AG10803 (cell line): ENCODE data around the gene STUM.

ENCODE experiments used
- DNase-seq: peaks from one replicate; pipeline ENCODE4 v3.0.0; 2010; ENCODE audit warnings: low read depth
- H3K4me3 ChIP-seq: 2 replicates; pipeline ENCODE4 v1.5.1; 2011; ENCODE audit warnings: mild to moderate bottlenecking, low read length, control low read depth
- CTCF ChIP-seq: conservative IDR thresholded peaks from 2 replicates; pipeline ENCODE4 v1.5.1; 2011; ENCODE audit warnings: mild to moderate bottlenecking, low read length, control low read depth, inconsistent platforms

Gene STUM

GRCh38 chr1:226525750-226526149, 22.8 kb upstream of the STUM start:
- TF ChIP-seq CTCF, result no peak
- DNase-seq, result peak; percentile 21

GRCh38 chr1:226526801-226527595, 21.6 kb upstream of the STUM start:
- DNase-seq, result no peak
- no peak overlapping the region for H3K4me3 ChIP-seq
- TF ChIP-seq CTCF, result no peak

More at GRCh38 chr1:226525750-226526149, 22.8 kb upstream of the STUM start:
- H3K4me3 ChIP-seq, result no peak overlapping the region

- no peak overlapping the region for H3K4me3 ChIP-seq
- no peak for DNase-seq
- TF ChIP-seq CTCF, result no peak
These were observed 18.7 kb upstream of the STUM start for GRCh38 chr1:226529891-226530290.

GRCh38 chr1:226530591-226530990, 18.0 kb upstream of the STUM start:
- no peak for TF ChIP-seq CTCF
- no peak overlapping the region for H3K4me3 ChIP-seq
- DNase-seq, result no peak

GRCh38 chr1:226531360-226532093, 17.0 kb upstream of the STUM start:
- no peak for DNase-seq
- TF ChIP-seq CTCF, result no peak
- H3K4me3 ChIP-seq, result no peak overlapping the region

- no peak for DNase-seq
- no peak for TF ChIP-seq CTCF
These were observed 16.0 kb upstream of the STUM start for GRCh38 chr1:226532553-226532952.

GRCh38 chr1:226533220-226533619, 15.3 kb upstream of the STUM start:
- no peak for DNase-seq
- no peak overlapping the region for H3K4me3 ChIP-seq
- no peak for TF ChIP-seq CTCF

More at GRCh38 chr1:226532553-226532952, 16.0 kb upstream of the STUM start:
- no peak overlapping the region for H3K4me3 ChIP-seq
